ENCODE measurements around the gene PLXNA1. TPM values are rescaled to one million over a fixed set of nuclear protein-coding genes. Genes with fewer than 3 reads are reported as not detected.

Gene PLXNA1
- total and polyA plus RNA-seq, 2 experiments from 2014 or later: 11.0 to 73.5 TPM

DNA sequence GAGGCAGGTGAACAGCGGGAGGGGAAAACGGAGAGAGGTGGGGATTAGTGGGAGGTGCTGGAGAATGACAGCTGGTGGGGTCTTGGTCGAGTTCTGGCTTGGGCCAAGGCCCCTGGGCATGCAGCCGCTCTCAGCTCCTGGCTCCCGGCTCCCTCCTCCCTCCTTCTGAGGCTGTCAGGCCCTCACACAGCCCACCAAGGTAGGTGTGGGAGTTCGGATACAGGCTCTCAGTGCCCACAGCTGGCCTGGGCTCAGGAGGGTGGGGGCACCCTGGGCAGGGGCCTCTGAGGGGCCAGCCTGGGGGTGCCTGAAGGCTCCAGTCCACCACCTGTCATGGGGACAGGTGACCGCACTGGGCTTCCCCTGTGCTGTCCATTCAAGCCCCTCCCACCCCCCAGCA, 39.9 kb downstream of the PLXNA1 start:
- H3F3A ChIP-seq (replicated peaks; ENCODE audit: low read depth): no peaks in the 10 kb centered on the region
- no peaks in the 10 kb centered on the region for H3K79me2 ChIP-seq (replicated peaks; ENCODE audit: insufficient read depth)
- no peak for DNase-seq (ENCODE audit: low spot score)
- no peaks in the 10 kb centered on the region for H3K9me2 ChIP-seq (ENCODE audit: insufficient read depth)
- Mint-ChIP-seq H3K27ac (no peak overlapping the region), H3K36me3 (ENCODE audit: low read depth) (peaks cover 23% of the 10 kb centered on the region), H3K9me3 (no peaks in the 10 kb centered on the region), H3K4me1 (no peaks in the 10 kb centered on the region), H3K4me3 (no peak overlapping the region), H3K27me3 (ENCODE audit: insufficient read depth, low read depth, poor library complexity) (peaks cover 5% of the 10 kb centered on the region)
- no peak overlapping the region for H3K4me3 ChIP-seq
- no peak for TF ChIP-seq ZNF114 (CRISPR knock-in tag; IDR thresholded peaks at IDR 0.05)
- TF ChIP-seq, protein P1, sequence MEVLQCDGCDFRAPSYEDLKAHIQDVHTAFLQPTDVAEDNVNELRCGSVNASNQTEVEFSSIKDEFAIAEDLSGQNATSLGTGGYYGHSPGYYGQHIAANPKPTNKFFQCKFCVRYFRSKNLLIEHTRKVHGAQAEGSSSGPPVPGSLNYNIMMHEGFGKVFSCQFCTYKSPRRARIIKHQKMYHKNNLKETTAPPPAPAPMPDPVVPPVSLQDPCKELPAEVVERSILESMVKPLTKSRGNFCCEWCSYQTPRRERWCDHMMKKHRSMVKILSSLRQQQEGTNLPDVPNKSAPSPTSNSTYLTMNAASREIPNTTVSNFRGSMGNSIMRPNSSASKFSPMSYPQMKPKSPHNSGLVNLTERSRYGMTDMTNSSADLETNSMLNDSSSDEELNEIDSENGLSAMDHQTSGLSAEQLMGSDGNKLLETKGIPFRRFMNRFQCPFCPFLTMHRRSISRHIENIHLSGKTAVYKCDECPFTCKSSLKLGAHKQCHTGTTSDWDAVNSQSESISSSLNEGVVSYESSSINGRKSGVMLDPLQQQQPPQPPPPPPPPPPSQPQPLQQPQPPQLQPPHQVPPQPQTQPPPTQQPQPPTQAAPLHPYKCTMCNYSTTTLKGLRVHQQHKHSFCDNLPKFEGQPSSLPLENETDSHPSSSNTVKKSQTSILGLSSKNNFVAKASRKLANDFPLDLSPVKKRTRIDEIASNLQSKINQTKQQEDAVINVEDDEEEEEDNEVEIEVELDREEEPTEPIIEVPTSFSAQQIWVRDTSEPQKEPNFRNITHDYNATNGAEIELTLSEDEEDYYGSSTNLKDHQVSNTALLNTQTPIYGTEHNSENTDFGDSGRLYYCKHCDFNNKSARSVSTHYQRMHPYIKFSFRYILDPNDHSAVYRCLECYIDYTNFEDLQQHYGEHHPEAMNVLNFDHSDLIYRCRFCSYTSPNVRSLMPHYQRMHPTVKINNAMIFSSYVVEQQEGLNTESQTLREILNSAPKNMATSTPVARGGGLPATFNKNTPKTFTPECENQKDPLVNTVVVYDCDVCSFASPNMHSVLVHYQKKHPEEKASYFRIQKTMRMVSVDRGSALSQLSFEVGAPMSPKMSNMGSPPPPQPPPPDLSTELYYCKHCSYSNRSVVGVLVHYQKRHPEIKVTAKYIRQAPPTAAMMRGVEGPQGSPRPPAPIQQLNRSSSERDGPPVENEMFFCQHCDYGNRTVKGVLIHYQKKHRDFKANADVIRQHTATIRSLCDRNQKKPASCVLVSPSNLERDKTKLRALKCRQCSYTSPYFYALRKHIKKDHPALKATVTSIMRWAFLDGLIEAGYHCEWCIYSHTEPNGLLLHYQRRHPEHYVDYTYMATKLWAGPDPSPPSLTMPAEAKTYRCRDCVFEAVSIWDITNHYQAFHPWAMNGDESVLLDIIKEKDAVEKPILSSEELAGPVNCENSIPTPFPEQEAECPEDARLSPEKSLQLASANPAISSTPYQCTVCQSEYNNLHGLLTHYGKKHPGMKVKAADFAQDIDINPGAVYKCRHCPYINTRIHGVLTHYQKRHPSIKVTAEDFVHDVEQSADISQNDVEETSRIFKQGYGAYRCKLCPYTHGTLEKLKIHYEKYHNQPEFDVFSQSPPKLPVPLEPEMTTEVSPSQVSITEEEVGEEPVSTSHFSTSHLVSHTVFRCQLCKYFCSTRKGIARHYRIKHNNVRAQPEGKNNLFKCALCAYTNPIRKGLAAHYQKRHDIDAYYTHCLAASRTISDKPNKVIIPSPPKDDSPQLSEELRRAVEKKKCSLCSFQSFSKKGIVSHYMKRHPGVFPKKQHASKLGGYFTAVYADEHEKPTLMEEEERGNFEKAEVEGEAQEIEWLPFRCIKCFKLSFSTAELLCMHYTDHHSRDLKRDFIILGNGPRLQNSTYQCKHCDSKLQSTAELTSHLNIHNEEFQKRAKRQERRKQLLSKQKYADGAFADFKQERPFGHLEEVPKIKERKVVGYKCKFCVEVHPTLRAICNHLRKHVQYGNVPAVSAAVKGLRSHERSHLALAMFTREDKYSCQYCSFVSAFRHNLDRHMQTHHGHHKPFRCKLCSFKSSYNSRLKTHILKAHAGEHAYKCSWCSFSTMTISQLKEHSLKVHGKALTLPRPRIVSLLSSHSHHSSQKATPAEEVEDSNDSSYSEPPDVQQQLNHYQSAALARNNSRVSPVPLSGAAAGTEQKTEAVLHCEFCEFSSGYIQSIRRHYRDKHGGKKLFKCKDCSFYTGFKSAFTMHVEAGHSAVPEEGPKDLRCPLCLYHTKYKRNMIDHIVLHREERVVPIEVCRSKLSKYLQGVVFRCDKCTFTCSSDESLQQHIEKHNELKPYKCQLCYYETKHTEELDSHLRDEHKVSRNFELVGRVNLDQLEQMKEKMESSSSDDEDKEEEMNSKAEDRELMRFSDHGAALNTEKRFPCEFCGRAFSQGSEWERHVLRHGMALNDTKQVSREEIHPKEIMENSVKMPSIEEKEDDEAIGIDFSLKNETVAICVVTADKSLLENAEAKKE (CRISPR knock-in tag; IDR thresholded peaks at IDR 0.05): no peak
- TF ChIP-seq, protein P2, sequence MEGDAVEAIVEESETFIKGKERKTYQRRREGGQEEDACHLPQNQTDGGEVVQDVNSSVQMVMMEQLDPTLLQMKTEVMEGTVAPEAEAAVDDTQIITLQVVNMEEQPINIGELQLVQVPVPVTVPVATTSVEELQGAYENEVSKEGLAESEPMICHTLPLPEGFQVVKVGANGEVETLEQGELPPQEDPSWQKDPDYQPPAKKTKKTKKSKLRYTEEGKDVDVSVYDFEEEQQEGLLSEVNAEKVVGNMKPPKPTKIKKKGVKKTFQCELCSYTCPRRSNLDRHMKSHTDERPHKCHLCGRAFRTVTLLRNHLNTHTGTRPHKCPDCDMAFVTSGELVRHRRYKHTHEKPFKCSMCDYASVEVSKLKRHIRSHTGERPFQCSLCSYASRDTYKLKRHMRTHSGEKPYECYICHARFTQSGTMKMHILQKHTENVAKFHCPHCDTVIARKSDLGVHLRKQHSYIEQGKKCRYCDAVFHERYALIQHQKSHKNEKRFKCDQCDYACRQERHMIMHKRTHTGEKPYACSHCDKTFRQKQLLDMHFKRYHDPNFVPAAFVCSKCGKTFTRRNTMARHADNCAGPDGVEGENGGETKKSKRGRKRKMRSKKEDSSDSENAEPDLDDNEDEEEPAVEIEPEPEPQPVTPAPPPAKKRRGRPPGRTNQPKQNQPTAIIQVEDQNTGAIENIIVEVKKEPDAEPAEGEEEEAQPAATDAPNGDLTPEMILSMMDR (conservative IDR thresholded peaks at IDR 0.05; ENCODE audit: low read depth in 2 of 2): no peak
- TF ChIP-seq CREB1 (CRISPR knock-in tag; IDR thresholded peaks at IDR 0.05; ENCODE audit: low read depth): no peak
- TF ChIP-seq, protein P3, sequence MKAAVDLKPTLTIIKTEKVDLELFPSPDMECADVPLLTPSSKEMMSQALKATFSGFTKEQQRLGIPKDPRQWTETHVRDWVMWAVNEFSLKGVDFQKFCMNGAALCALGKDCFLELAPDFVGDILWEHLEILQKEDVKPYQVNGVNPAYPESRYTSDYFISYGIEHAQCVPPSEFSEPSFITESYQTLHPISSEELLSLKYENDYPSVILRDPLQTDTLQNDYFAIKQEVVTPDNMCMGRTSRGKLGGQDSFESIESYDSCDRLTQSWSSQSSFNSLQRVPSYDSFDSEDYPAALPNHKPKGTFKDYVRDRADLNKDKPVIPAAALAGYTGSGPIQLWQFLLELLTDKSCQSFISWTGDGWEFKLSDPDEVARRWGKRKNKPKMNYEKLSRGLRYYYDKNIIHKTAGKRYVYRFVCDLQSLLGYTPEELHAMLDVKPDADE (IDR thresholded peaks at IDR 0.05): no peak
- TF ChIP-seq EZH2 (IDR thresholded peaks at IDR 0.05; ENCODE audit: low read depth, unreplicated experiment): no peak
- H3K27ac ChIP-seq (ENCODE audit: low read depth): no peak overlapping the region
- H3K4me1 ChIP-seq (ENCODE audit: insufficient read depth): no peaks in the 10 kb centered on the region
- H4K20me1 ChIP-seq (replicated peaks; ENCODE audit: insufficient read depth): no peaks in the 10 kb centered on the region
- H3K36me3 ChIP-seq (ENCODE audit: insufficient read depth): no peaks in the 10 kb centered on the region
- ATAC-seq: no peak
- no peak overlapping the region for H2AFZ ChIP-seq
- no peak overlapping the region for H3K4me2 ChIP-seq
- H3K27me3 ChIP-seq (ENCODE audit: insufficient read depth): no peaks in the 10 kb centered on the region

Measured in GM23338 (cell line).